K562 (cell line): ENCODE data around the gene CTSD. TPM values are rescaled to one million over a fixed set of nuclear protein-coding genes. Genes with fewer than 3 reads are reported as not detected.
A peak's percentile ranks its signal among the peaks of the same experiment; 100 is the strongest.

ENCODE experiments used
- HBP1 ChIP-seq: fragments of 450-650 bp; formaldehyde crosslinking; IDR thresholded peaks from 2 replicates; pipeline ENCODE4 v1.4.0; 2022; ENCODE audit warnings: missing genetic modification characterization
- L3MBTL2 ChIP-seq: fragments of 450-650 bp; IDR thresholded peaks from 2 replicates; pipeline ENCODE4 v1.6.1; 2016; ENCODE audit warnings: mild to moderate bottlenecking, moderate library complexity
- MLLT1 ChIP-seq, 2 experiments: fragments of 450-650 bp; IDR thresholded peaks; 2 replicates each; pipeline ENCODE4 v1.6.1; 2016
- PBX2 ChIP-seq, 2 experiments: IDR thresholded peaks in 1 of 2; conservative IDR thresholded peaks in 1 of 2; 2 replicates each; pipeline ENCODE4 v1.6.1; 2016; ENCODE audit warnings: low read depth in 2 of 2, mild to moderate bottlenecking in 1 of 2, missing compliant biosample characterization in 1 of 2, missing genetic modification characterization in 1 of 2, moderate library complexity in 1 of 2
- PHF20 ChIP-seq: fragments of 450-650 bp; IDR thresholded peaks from 2 replicates; pipeline ENCODE4 v1.6.1; 2018; ENCODE audit not compliant: partially characterized antibody
- RNF219 ChIP-seq: fragments of 250-450 bp; sonication (Bioruptor Pico); IDR thresholded peaks from 2 replicates; pipeline ENCODE4 v1.5.0; 2022; ENCODE audit warnings: mild to moderate bottlenecking
- TEAD2 ChIP-seq: fragments of 450-650 bp; IDR thresholded peaks from 2 replicates; pipeline ENCODE4 v1.6.1; 2016; ENCODE audit warnings: missing genetic modification characterization, control low read depth, missing compliant biosample characterization
- TFAP4 ChIP-seq: sonication (generic); formaldehyde crosslinking; IDR thresholded peaks from 2 replicates; pipeline ENCODE4 v1.8.0; 2022; ENCODE audit warnings: missing genetic modification reagents, mild to moderate bottlenecking, moderate library complexity, borderline replicate concordance
- ZNF212 ChIP-seq: fragments of 450-650 bp; formaldehyde crosslinking; IDR thresholded peaks from 2 replicates; pipeline ENCODE4 v1.4.0; 2020; ENCODE audit warnings: mild to moderate bottlenecking
- ZNF395 ChIP-seq: fragments of 200-800 bp; sonication (Bioruptor generic); IDR thresholded peaks from 2 replicates; pipeline ENCODE4 v1.6.1; 2017; ENCODE audit warnings: missing genetic modification characterization, missing compliant biosample characterization
- polyA plus RNA-seq, 8 experiments: library from polyadenylated mRNA; depleted of rRNA in 4 of 8; stranded (reverse) in 5 of 8; unstranded in 3 of 8; fragments of >200 nt; fragmentation: Nextera tagmentation in 2 of 8; fragmentation: Illumina TruSeq in 1 of 8; extraction: Ambion mirVana in 2 of 8; extraction: Trizol in 1 of 8; gene quantifications; 2 replicates each; pipeline versions ENCODE4 v1.2.1 to v1.2.3, GENCODE V29; 2011 to 2014; ENCODE audit warnings: inconsistent platforms in 1 of 8, missing spikeins in 1 of 8
- total RNA-seq, 7 experiments: library from RNA; depleted of rRNA in 6 of 7; stranded (reverse); fragments of >200 nt in 6 of 7; fragmentation: Illumina TruSeq in 2 of 7; extraction: Trizol in 2 of 7; gene quantifications; 2 replicates each; pipeline versions ENCODE4 v1.2.1 to v1.2.3, GENCODE V29; 2011 to 2021; ENCODE audit warnings: low replicate concordance in 1 of 7

CTSD gene
- total and polyA plus RNA-seq, 9 of the 15 experiments (the other 6 are each of a cell fraction or from before 2014, with no cell fraction given): 1.0 to 112 (median 40.9) TPM

- TF ChIP-seq MLLT1 (IDR thresholded peaks at IDR 0.05) (peak in 1 of 2 experiments; percentile 73; a peak in 1 of 4 replicates), ZNF212 (CRISPR knock-in tag) (no peak), HBP1 (CRISPR knock-in tag) (no peak), ZNF395 (CRISPR knock-in tag) (peak; percentile 41; the same call in 1 of the 2 replicates), TFAP4 (CRISPR knock-in tag) (0 out of 2 replicates have a peak, but pooled peaks have one; percentile 39), TEAD2 (tag) (no peak), PBX2 (CRISPR knock-in tag; IDR thresholded peaks at IDR 0.05; ENCODE audit: low read depth) (no peak), PBX2 (tag; conservative IDR thresholded peaks at IDR 0.05; ENCODE audit: low read depth) (no peak), L3MBTL2 (peak; percentile 55; the same call in 1 of the 2 replicates), RNF219 (no peak), PHF20 (no peak)
Measured at GRCh38 chr11:1760351-1761109, 3.2 kb downstream of the CTSD start (continued).
